Measurements from ENCODE around the gene PI4KA.

The PI4KA gene

DNA sequence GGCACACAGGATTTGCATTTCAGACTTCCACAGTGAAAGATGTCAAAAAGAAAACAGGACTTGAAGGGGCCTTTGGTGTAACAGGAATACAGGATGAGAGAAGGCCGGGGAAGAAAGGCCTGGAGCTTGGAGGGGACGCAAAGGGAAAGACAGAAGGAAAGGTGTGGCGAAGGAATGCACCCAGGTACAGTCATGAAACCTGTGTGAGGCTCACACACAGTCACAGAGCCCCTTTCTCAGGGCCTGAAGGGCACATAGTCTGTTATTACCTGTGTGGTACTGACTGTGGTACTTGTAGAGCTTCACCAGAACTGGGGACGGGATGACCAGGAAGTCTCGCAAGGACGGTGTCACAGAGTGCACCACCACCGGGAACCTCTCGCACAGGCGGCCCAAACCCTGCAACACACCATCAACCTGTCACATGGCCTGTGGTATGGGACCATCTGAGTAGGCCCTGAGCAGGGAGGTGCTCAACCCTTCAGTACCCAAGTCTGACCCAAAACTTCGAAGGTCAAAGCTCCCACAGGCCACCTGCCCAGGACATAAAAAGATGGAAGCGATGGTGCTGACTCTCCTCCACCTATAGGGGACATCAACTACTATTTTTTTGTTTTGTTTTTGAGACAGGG is 55.6 kb downstream of the PI4KA start:
- ATAC-seq = no peak
- no peak for TF ChIP-seq CSDC2 (CRISPR knock-in tag; IDR thresholded peaks at IDR 0.05)
- TF ChIP-seq, protein P1, sequence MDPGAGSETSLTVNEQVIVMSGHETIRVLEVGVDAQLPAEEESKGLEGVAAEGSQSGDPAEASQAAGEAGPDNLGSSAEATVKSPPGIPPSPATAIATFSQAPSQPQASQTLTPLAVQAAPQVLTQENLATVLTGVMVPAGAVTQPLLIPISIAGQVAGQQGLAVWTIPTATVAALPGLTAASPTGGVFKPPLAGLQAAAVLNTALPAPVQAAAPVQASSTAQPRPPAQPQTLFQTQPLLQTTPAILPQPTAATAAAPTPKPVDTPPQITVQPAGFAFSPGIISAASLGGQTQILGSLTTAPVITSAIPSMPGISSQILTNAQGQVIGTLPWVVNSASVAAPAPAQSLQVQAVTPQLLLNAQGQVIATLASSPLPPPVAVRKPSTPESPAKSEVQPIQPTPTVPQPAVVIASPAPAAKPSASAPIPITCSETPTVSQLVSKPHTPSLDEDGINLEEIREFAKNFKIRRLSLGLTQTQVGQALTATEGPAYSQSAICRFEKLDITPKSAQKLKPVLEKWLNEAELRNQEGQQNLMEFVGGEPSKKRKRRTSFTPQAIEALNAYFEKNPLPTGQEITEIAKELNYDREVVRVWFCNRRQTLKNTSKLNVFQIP (CRISPR knock-in tag; IDR thresholded peaks at IDR 0.05; ENCODE audit: borderline replicate concordance, low read depth) = no peak
- no peak for TF ChIP-seq RARB (CRISPR knock-in tag; IDR thresholded peaks at IDR 0.05)
- TF ChIP-seq ESRRG (CRISPR knock-in tag; IDR thresholded peaks at IDR 0.05) = no peak
- TF ChIP-seq, protein P2, sequence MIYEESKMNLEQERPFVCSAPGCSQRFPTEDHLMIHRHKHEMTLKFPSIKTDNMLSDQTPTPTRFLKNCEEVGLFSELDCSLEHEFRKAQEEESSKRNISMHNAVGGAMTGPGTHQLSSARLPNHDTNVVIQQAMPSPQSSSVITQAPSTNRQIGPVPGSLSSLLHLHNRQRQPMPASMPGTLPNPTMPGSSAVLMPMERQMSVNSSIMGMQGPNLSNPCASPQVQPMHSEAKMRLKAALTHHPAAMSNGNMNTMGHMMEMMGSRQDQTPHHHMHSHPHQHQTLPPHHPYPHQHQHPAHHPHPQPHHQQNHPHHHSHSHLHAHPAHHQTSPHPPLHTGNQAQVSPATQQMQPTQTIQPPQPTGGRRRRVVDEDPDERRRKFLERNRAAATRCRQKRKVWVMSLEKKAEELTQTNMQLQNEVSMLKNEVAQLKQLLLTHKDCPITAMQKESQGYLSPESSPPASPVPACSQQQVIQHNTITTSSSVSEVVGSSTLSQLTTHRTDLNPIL (CRISPR knock-in tag; IDR thresholded peaks at IDR 0.05; ENCODE audit: low read depth) = no peak
- TF ChIP-seq ZC3H10 (CRISPR knock-in tag; IDR thresholded peaks at IDR 0.05) = no peak
- no peak for TF ChIP-seq ZFP30 (CRISPR knock-in tag; IDR thresholded peaks at IDR 0.05)
- TF ChIP-seq, protein P3, sequence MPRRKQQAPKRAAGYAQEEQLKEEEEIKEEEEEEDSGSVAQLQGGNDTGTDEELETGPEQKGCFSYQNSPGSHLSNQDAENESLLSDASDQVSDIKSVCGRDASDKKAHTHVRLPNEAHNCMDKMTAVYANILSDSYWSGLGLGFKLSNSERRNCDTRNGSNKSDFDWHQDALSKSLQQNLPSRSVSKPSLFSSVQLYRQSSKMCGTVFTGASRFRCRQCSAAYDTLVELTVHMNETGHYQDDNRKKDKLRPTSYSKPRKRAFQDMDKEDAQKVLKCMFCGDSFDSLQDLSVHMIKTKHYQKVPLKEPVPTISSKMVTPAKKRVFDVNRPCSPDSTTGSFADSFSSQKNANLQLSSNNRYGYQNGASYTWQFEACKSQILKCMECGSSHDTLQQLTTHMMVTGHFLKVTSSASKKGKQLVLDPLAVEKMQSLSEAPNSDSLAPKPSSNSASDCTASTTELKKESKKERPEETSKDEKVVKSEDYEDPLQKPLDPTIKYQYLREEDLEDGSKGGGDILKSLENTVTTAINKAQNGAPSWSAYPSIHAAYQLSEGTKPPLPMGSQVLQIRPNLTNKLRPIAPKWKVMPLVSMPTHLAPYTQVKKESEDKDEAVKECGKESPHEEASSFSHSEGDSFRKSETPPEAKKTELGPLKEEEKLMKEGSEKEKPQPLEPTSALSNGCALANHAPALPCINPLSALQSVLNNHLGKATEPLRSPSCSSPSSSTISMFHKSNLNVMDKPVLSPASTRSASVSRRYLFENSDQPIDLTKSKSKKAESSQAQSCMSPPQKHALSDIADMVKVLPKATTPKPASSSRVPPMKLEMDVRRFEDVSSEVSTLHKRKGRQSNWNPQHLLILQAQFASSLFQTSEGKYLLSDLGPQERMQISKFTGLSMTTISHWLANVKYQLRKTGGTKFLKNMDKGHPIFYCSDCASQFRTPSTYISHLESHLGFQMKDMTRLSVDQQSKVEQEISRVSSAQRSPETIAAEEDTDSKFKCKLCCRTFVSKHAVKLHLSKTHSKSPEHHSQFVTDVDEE (CRISPR knock-in tag; IDR thresholded peaks at IDR 0.05) = no peak
- TF ChIP-seq ZNF8 (CRISPR knock-in tag; IDR thresholded peaks at IDR 0.05) = no peak
- TF ChIP-seq, protein P4, sequence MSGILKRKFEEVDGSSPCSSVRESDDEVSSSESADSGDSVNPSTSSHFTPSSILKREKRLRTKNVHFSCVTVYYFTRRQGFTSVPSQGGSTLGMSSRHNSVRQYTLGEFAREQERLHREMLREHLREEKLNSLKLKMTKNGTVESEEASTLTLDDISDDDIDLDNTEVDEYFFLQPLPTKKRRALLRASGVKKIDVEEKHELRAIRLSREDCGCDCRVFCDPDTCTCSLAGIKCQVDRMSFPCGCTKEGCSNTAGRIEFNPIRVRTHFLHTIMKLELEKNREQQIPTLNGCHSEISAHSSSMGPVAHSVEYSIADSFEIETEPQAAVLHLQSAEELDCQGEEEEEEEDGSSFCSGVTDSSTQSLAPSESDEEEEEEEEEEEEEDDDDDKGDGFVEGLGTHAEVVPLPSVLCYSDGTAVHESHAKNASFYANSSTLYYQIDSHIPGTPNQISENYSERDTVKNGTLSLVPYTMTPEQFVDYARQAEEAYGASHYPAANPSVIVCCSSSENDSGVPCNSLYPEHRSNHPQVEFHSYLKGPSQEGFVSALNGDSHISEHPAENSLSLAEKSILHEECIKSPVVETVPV (CRISPR knock-in tag; IDR thresholded peaks at IDR 0.05) = no peak
- TF ChIP-seq, protein P5, sequence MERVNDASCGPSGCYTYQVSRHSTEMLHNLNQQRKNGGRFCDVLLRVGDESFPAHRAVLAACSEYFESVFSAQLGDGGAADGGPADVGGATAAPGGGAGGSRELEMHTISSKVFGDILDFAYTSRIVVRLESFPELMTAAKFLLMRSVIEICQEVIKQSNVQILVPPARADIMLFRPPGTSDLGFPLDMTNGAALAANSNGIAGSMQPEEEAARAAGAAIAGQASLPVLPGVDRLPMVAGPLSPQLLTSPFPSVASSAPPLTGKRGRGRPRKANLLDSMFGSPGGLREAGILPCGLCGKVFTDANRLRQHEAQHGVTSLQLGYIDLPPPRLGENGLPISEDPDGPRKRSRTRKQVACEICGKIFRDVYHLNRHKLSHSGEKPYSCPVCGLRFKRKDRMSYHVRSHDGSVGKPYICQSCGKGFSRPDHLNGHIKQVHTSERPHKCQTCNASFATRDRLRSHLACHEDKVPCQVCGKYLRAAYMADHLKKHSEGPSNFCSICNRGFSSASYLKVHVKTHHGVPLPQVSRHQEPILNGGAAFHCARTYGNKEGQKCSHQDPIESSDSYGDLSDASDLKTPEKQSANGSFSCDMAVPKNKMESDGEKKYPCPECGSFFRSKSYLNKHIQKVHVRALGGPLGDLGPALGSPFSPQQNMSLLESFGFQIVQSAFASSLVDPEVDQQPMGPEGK (CRISPR knock-in tag; IDR thresholded peaks at IDR 0.05; ENCODE audit: borderline replicate concordance) = no peak
- TF ChIP-seq ZNF565 (CRISPR knock-in tag; conservative IDR thresholded peaks at IDR 0.05; ENCODE audit: low read depth) = no peak
- no peak for TF ChIP-seq BACH2 (CRISPR knock-in tag; IDR thresholded peaks at IDR 0.05; ENCODE audit: borderline replicate concordance)
- TF ChIP-seq TOX (CRISPR knock-in tag; IDR thresholded peaks at IDR 0.05; ENCODE audit: borderline replicate concordance) = no peak
- no peak for TF ChIP-seq TCF4 (CRISPR knock-in tag; IDR thresholded peaks at IDR 0.05; ENCODE audit: borderline replicate concordance)
- no peak for TF ChIP-seq ISL1 (CRISPR knock-in tag; IDR thresholded peaks at IDR 0.05)
- TF ChIP-seq ARNTL (CRISPR knock-in tag; IDR thresholded peaks at IDR 0.05; ENCODE audit: borderline replicate concordance, low read depth) = no peak
- no peak for TF ChIP-seq OSR1 (CRISPR knock-in tag; IDR thresholded peaks at IDR 0.05)
- TF ChIP-seq GLIS3 (CRISPR knock-in tag; IDR thresholded peaks at IDR 0.05) = no peak

DNA sequence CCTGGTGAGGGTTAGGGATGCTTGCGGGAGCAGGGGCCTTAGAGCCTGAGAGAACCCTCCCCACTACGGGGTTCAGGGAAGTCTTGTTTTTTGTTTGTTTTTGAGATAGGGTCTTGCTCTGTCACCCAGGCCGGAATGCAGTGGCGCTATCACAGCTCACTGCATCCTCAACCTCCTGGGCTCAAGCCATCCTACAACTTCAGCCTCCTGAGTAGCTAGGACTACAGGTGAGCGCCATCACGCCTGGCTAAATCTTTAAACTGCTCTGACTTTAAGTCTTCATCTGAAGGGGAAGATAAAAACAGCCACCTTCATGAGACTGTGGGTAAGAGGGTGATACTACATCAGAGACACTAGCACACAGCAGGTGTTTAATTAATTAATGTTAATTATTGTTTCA is 56.2 kb downstream of the PI4KA start:
- no peak for ATAC-seq
- TF ChIP-seq BACH2 (CRISPR knock-in tag; IDR thresholded peaks at IDR 0.05; ENCODE audit: borderline replicate concordance) (no peak), SNAI2 (CRISPR knock-in tag; IDR thresholded peaks at IDR 0.05) (no peak), OSR1 (CRISPR knock-in tag; IDR thresholded peaks at IDR 0.05) (no peak), ARNTL (CRISPR knock-in tag; IDR thresholded peaks at IDR 0.05; ENCODE audit: borderline replicate concordance, low read depth) (no peak), ZNF8 (CRISPR knock-in tag; IDR thresholded peaks at IDR 0.05) (no peak), ZNF70 (CRISPR knock-in tag; IDR thresholded peaks at IDR 0.05) (no peak), GLIS3 (CRISPR knock-in tag; IDR thresholded peaks at IDR 0.05) (no peak), RARB (CRISPR knock-in tag; IDR thresholded peaks at IDR 0.05) (no peak), TCF4 (CRISPR knock-in tag; IDR thresholded peaks at IDR 0.05; ENCODE audit: borderline replicate concordance) (no peak), TOX (CRISPR knock-in tag; IDR thresholded peaks at IDR 0.05; ENCODE audit: borderline replicate concordance) (no peak), ZNF565 (CRISPR knock-in tag; conservative IDR thresholded peaks at IDR 0.05; ENCODE audit: low read depth) (no peak), ZC3H10 (CRISPR knock-in tag; IDR thresholded peaks at IDR 0.05) (no peak), ZFP3 (CRISPR knock-in tag; IDR thresholded peaks at IDR 0.05) (no peak), ZFP30 (CRISPR knock-in tag; IDR thresholded peaks at IDR 0.05) (no peak), CSDC2 (CRISPR knock-in tag; IDR thresholded peaks at IDR 0.05) (no peak)
- TF ChIP-seq, protein P5 (CRISPR knock-in tag; IDR thresholded peaks at IDR 0.05; ENCODE audit: borderline replicate concordance) = no peak
- TF ChIP-seq, protein P4 (CRISPR knock-in tag; IDR thresholded peaks at IDR 0.05) = no peak
- TF ChIP-seq, protein P3 (CRISPR knock-in tag; IDR thresholded peaks at IDR 0.05) = no peak

Data from SK-N-SH treated with all-trans-retinoic acid at 6 μM for 48 hours (cell line).